8988T (cell line): ENCODE measurements around the gene KLF6.
A peak's percentile ranks its signal among the peaks of the same experiment; 100 is the strongest.
"Not testable (repeated sequence)": the region's sequence is repeated elsewhere in the genome, so short reads cannot be mapped to it uniquely, and the experiment has no call there.

ENCODE experiments used
- DNase-seq: peaks from one replicate; pipeline ENCODE4 v3.0.0; 2011

Gene KLF6

DNA sequence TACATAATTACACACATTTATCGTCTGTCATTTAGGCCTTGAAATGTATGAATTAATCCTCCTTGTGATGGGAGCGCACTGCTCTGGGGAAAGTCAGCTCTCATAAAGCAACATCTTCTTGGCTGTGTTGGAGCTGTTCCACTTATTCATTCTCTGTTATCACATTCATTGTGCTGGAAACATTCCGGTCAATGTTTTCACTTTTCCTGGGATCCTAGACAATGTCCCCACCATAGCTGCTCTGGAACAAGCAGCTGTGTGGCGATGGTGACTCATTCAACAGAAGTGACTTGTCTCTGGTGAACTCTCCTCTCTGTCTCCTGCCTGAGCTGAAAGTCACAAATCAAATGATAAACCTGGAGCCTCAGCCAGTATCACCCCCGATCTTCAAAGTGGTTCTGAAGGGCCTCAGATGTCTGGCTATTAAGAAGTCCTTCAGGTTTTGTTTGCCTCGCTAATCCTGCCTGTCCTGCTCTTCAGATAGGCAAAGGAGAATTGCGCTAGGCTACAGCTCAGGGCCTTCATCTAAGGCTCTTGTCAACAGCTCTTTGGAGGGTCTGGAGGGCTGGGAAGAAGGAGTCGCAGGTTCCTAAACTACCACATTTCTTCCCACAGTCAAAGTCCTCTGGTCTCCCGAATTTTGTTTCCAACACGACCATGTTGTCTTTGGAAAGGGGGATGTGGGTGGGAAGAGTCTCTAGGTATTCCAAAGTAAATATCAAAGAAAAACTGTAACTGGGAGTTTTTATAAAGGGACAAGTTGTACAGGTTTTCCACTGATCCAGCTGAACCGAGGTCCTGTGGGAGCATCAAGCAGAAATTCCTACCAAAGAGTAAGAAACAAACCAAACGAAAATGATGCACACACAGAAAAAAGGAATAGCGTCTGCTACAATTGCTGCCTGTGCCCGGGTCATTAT, 29.3 kb downstream of the KLF6 start:
- no peak for DNase-seq

DNA sequence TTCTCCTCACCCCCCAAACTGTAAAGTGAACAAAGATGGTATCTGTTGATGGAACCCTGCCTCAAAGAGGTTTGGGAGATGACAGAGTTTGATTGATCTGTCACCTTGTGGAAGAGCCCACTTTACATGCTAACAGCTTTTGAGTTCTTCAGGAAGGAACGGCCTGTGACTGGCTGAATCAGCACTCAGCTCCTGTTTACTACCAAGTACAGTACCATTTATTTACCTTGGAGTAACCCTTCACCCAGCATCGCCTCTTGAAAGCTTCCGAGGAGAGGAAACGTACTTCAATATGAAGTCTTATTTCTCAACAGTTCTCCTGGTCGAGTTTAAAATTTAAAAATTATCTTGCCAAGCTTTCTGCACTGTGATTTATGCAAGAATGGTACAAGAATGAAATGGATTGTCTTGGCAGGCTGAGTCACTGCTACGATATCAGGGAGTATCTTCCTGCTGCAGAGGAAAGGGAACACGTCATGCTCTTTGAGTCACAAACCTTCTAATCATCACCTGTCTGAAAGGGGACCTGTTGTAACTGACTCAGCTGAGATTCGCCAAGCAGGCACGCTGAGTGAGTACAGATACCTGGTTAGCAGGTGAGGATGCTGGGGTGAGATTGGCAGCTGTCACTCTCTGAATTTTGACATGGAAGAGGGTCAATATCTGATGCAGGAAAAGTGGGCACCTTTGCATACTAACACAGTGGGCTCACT, 30.1 kb downstream of the KLF6 start:
- no peak for DNase-seq

GRCh38 chr10:3750854-3751253, 34.2 kb downstream of the KLF6 start:
- no peak for DNase-seq

DNA sequence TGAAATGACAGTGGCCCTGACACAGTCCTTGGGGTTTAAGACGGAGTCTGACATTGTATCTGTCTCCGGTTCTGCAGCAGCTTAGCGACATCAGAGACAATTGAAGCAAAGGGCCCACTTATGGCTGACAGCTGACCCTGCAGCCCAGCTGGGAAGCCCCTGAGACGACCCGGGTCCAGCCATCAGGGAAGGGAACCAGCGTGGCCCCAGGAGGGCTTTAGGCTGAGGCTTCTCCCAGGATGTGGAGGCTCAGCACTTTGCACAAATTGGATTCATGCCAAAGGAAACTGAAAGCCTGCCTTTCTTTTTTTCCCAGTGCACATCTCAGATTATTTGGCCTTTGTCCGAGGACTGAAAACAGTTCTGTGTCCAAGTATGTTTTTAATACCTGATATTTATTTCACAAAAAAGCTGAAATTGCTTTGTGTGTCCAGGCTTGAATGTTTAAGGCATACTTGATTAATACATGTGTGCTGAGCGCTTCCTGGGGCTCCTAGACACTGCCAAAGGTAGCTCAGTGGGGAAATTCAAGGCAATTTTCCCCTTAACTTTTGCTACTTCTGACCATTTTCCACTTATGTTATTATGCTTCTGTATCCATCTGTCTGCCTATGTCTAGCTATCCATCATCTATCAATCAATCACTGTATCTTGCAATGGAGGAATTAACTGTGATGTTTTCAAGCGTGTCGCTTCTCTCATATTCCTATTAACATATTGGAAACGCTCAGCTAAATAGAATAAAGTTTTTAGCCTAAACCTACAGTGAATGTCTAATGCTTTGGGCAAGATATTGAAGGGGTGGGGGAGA, 34.8 kb downstream of the KLF6 start:
- DNase-seq: no peak

- DNase-seq: no peak
Measured at GRCh38 chr10:3749600-3749999, 35.4 kb downstream of the KLF6 start.

GRCh38 chr10:3749011-3749410, 36.0 kb downstream of the KLF6 start:
- no peak for DNase-seq

GRCh38 chr10:3748484-3748883, 36.5 kb downstream of the KLF6 start:
- no peak for DNase-seq

DNA sequence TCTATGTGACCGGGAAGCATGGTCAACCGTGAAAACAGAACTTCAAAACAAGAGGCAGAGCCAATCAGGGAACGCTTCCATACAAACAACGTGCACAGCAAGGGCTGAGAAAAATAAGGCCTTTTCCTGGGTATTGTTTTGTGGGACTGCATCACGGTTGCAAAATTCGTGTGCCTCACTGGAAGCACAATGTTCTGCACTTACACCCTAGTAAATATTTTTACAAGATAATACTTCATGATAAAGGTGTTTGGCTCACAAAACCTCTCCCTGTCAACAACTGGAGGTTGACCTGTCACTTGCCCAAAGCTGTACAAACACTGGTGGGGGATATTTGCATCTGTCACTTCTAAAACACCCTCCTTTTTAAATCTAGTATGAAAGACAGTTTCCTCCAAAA, 37.0 kb downstream of the KLF6 start:
- no peak for DNase-seq

- DNase-seq: no peak
Measured at GRCh38 chr10:3747248-3747960, 37.6 kb downstream of the KLF6 start.

DNA sequence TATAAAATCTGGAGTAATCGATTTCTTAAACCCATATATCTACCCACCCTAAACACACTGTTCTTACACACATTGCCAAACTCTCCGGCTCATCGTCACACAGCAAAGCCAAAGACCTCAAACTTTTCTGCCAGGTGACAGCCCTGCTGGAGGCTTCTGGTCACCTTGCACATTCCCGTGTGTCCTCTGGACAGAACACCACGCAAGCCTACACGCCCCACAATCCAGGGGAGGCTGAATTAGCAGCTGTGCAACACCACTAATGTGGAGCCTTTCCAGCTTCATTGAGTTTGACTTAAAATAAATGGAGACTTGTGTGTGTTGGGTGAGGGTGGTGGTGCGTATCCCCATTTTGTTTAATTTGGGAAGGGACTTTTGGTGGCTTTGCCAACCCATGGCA, 38.4 kb downstream of the KLF6 start:
- no peak for DNase-seq

DNA sequence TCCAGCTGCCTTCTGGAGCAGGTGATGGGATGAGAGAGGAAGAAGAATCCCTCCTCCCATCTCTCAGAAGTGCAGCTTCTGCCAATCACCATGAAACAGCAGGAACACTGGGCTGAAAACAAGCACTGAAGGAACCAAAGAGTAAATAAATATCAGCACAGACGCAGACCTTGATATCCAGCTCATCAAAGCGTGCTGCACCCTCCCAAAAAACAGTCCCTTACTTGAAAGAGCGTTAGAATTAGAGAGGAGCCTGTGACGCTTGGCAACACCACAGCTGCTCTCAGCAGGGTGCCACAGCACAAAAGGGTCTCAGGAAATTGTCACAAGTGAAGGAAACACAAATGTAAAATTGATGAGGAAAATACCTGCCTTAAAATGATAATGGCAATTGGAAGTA, 39.5 kb downstream of the KLF6 start:
- DNase-seq: no peak

DNA sequence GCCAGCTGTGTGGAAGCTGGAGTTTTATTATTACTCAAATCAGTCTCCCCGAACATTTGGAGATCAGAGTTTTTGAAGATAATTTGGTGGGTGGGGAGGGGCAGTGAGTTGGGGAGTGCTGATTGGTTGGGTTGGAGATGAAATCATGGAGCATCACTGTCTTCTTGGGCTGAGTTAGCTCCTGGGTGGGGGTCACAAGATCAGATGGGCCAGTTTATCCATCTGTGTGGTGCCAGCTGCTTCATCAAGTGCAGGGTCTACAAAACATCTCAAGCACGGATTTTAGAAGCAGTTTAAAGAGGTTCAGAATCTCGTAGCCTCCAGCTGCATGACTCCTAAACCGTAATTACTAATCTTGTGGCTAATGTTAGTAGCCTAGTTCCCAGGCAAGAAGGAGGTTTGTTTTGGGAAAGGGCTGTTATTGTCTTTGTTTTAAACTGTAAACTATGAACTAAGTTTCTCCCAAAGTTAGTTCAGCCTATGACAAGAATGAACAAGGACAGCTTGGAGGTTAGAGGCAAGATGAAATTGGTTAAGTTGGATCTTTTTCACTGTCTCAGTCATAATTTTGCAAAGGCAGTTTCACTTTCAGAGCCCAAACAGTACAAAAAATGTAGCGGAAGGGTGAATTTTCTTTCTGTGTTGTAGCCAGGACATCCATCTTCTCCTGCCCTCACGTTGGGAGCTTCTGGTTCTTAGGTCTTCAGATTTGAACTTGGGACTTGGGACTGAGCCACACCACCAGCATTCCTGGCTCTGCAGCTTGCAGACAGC, 43.1 kb downstream of the KLF6 start:
- no peak for DNase-seq

DNA sequence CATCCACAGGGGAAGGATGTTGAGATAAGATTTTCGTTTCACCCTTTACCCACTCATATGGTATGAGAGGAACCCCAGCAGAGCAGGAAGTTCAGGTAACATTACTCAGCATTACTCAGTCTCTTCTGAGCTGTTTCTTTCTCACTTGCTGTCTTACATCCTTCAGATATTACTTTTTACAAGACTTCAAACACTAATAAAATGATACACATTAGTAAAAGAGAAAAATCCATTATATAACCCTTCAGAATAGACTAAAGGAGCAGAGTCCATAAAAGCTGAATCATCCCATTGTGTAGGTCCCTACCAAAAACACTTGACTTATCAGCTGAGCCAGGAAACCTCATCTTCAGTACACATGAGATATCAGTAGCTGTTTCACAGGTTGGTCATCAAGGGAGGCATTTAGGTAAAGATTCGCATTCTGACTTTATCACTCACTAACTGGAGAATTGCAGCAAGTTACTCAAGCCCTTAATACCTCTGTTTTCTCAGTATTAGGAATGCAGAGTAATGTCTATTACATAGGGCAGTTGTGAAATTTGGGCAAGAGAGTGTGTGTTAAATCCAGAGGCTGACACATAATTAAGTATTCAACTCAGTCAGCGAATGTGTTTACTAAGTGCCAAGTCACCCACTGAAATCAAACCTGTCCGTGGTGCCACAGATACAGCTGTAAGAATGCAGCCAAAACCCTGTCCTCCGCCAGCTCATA, 44.7 kb downstream of the KLF6 start:
- no peak for DNase-seq

DNA sequence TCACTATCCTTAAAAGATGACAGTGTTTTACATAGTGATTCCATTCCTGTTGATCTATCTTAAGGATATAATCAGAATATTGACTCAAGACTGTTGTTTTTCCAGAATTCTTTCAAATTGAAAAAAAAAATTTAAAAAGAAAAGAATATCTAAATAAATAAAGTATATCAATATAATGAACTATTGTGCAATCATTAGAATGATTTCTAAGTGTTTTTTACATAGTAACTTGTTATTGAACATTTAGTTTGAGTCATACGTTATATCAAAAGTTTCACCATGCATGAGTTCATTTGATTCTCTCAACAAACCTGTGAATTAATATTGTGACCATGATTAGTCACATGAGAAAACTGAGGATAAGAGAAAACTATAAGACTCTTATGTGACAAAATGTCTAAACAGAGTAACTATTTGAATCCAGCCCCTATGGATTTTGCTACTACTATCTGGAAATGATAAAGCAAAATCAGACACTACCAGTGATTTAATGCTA, 46.1 kb downstream of the KLF6 start:
- no peak for DNase-seq

- DNase-seq: no peak
Measured at GRCh38 chr10:3737864-3738263, 47.1 kb downstream of the KLF6 start.

DNA sequence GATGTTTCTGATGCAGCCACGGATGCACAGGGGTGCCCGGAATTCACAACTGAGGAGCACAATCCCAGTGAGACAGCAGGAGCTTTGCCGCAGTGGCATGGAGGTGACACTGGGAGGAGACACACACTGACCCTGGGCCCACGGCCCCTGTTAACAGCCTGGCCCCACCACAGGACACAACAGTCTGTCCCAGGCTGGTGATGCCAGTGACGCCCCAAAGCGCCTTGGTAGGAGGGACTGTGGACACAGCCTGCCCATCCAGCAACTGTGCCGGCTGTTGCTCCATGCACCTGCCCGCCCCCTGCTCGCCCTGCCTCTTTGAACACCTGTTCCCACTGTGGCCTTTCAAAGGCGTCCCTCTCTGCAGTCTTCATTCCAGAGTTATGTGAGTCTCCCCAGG, 49.8 kb downstream of the KLF6 start:
- DNase-seq: peak; percentile 31

GRCh38 chr10:3734111-3734510, 50.9 kb downstream of the KLF6 start:
- DNase-seq: no peak

GRCh38 chr10:3732183-3732582, 52.8 kb downstream of the KLF6 start:
- not testable (repeated sequence) for DNase-seq

DNA sequence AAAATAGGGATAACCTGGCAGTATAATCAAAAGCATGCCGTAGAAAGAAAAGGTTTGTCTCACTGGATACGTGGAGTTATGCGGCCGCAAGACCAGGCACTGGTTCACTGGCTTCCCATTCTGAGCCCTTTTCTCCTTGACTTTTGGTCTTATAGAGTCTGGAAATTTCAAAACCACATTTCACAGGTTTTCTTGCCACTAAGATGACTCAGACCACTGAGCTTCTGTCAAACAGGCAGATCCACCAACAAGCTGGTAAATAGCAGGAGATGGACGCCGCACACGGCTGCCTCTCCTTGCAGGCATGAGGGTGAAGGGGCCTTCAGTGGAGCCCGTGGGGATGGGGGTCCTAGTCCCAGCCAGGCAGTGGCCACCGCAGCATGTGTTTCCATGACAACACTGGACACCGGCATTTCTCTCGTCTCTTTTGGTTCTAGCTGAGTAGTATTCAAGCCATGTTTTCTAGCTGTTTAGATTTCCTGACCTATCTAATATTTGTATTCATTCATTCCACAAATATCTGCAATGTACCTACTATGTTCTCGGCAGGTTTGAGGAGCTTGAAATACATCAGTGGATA, 55.5 kb downstream of the KLF6 start:
- no peak for DNase-seq

GRCh38 chr10:3728563-3728962, 56.4 kb downstream of the KLF6 start:
- no peak for DNase-seq

- DNase-seq: no peak
Measured at GRCh38 chr10:3727268-3727667, 57.7 kb downstream of the KLF6 start.
